ENCODE data around the gene BEND3. TPM values are rescaled to one million over a fixed set of nuclear protein-coding genes. Genes with fewer than 3 reads are reported as not detected.
A peak's percentile ranks its signal among the peaks of the same experiment; 100 is the strongest.
"Not testable (repeated sequence)": the region's sequence is repeated elsewhere in the genome, so short reads cannot be mapped to it uniquely, and the experiment has no call there.

Gene BEND3
- total RNA-seq, 4 donors from 2014 or later = 1.1 to 3.2 (median 1.5) TPM

DNA sequence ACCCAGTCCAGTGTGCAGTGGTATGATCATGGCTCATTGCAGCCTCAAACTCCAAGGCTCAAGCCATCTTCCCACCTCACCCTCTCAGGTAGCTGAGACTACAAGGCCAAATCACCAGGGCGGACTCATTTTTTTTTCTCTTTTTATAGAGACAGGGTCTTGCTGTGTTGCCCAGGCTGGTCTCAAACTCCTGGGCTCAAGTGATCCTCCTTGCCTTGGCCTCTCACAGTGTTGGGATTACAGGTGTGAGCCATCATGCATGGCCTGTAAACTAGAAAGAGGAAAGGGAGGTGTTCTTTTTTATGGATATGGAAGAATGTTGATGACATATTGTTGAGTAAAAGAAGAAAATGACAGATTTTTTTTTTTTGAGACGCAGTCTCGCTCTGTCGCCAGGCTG, 5.1 kb upstream of the BEND3 start:
- no peak for TF ChIP-seq EP300 (IDR thresholded peaks at IDR 0.05)
- TF ChIP-seq POLR2AphosphoS5 (IDR thresholded peaks at IDR 0.05) = no peak
- H3K36me3 ChIP-seq = no peaks in the 10 kb centered on the region
- H3K4me1 ChIP-seq = peaks cover 0 to 14% (median 0%) of the 10 kb centered on the region in 3 donors
- no peak overlapping the region for H3K27ac ChIP-seq
- peaks cover 34% of the 10 kb centered on the region for H3K27me3 ChIP-seq
- 83 to 100% methylated on average over 4 of the region's 4 CpGs for WGBS, 2 donors (ENCODE audit: low coverage in 1 of 2)
- no peaks in the 10 kb centered on the region for H3K9me3 ChIP-seq
- ATAC-seq = no peak
- no peak overlapping the region for H3K4me3 ChIP-seq

DNA sequence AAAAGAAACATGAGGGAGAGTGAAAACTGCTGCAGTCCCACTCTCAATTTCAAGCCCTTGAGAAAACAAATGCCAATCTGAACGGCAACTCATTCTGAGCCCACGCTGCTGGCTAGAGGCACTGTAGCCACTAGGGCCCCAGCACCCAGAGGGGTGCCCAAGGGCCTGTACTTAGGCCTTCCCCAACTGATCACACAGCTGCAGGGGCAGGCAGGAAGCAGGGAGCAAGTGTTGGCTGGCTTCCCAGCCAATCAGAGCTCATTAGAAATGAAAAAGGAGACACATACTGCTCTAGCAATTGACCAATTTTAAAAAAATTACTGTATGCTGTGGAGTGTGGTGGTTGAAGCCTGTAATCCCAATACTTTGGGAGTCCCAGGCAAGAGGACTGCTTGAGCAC, 3.7 kb upstream of the BEND3 start:
- WGBS, 2 donors (ENCODE audit: low coverage in 1 of 2) = no CpG with 5 or more reads among the region's 2 CpGs
- peaks cover 0 to 15% (median under 1%) of the 10 kb centered on the region in 3 donors for H3K4me1 ChIP-seq
- TF ChIP-seq POLR2AphosphoS5 (IDR thresholded peaks at IDR 0.05) = no peak
- TF ChIP-seq POLR2A (IDR thresholded peaks at IDR 0.05) = no peak
- TF ChIP-seq, protein P1, sequence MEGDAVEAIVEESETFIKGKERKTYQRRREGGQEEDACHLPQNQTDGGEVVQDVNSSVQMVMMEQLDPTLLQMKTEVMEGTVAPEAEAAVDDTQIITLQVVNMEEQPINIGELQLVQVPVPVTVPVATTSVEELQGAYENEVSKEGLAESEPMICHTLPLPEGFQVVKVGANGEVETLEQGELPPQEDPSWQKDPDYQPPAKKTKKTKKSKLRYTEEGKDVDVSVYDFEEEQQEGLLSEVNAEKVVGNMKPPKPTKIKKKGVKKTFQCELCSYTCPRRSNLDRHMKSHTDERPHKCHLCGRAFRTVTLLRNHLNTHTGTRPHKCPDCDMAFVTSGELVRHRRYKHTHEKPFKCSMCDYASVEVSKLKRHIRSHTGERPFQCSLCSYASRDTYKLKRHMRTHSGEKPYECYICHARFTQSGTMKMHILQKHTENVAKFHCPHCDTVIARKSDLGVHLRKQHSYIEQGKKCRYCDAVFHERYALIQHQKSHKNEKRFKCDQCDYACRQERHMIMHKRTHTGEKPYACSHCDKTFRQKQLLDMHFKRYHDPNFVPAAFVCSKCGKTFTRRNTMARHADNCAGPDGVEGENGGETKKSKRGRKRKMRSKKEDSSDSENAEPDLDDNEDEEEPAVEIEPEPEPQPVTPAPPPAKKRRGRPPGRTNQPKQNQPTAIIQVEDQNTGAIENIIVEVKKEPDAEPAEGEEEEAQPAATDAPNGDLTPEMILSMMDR (IDR thresholded peaks at IDR 0.05) = no peak
- no peak for TF ChIP-seq EP300 (IDR thresholded peaks at IDR 0.05)
- no peak overlapping the region for H3K4me3 ChIP-seq
- H3K9me3 ChIP-seq = no peaks in the 10 kb centered on the region
- no peak overlapping the region for H3K27ac ChIP-seq
- H3K36me3 ChIP-seq = no peaks in the 10 kb centered on the region
- H3K27me3 ChIP-seq = peaks cover 34% of the 10 kb centered on the region
- no peak for ATAC-seq

DNA sequence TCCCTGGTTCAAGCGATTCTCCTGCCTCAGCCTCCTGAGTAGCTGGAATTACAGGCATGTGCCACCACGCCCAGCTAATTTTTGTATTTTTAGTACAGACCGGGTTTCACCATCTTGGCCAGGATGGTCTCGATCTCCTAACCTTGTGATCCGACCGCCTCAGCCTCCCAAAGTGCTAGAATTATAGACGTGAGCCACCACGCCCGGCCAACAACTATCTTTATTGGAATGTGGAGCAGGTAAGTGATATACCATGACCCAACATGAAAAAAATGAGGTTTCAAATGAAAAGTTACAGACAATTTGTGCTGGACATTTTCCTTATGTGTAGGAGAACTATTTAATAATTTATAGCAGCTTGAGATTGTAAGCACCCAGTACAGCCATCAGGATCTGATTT, 3.2 kb upstream of the BEND3 start:
- 90% methylated on average over 6 of the region's 9 CpGs; no CpG with 5 or more reads in 1 of the 2 donors for WGBS, 2 donors (ENCODE audit: low coverage in 1 of 2)
- ATAC-seq, H3K9me3 ChIP-seq, H3K36me3 ChIP-seq, H3K27ac ChIP-seq, H3K4me3 ChIP-seq: not testable (repeated sequence)
- H3K27me3 ChIP-seq = peaks cover 34% of the 10 kb centered on the region
- peaks cover 0 to 20% (median 5%) of the 10 kb centered on the region in 3 donors for H3K4me1 ChIP-seq

DNA sequence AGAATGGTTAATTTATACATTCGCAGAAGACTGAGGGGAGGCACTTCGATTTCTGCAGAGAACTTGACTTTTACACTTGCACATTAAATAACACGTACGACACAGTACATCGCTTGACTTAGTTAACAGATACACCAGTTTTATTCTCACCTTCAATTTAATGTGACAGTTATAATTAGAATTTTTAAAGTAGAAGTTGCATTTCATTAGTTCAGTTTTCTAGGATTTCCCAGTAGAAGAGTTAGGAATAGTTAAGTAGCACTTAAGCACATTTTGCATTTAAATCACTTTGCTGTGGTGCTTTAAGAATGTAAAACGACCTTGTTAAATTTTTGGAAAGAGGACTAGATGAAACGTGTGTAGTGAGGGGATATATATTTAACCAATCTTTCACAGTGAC, 1.6 kb upstream of the BEND3 start:
- no peak overlapping the region for H3K27ac ChIP-seq
- H3K27me3 ChIP-seq = peaks cover 34% of the 10 kb centered on the region
- H3K4me3 ChIP-seq = no peak overlapping the region
- no peaks in the 10 kb centered on the region for H3K9me3 ChIP-seq
- 40 to 41% methylated on average over 7 of the region's 7 CpGs for WGBS, 2 donors (ENCODE audit: low coverage in 1 of 2)
- peaks cover 0 to 22% (median 6%) of the 10 kb centered on the region in 3 donors for H3K4me1 ChIP-seq
- ATAC-seq = no peak
- no peaks in the 10 kb centered on the region for H3K36me3 ChIP-seq
- no peak for TF ChIP-seq EP300 (IDR thresholded peaks at IDR 0.05)
- TF ChIP-seq, protein P1 (IDR thresholded peaks at IDR 0.05) = no peak
- no peak for TF ChIP-seq POLR2A (IDR thresholded peaks at IDR 0.05)
- TF ChIP-seq POLR2AphosphoS5 (IDR thresholded peaks at IDR 0.05) = no peak

DNA sequence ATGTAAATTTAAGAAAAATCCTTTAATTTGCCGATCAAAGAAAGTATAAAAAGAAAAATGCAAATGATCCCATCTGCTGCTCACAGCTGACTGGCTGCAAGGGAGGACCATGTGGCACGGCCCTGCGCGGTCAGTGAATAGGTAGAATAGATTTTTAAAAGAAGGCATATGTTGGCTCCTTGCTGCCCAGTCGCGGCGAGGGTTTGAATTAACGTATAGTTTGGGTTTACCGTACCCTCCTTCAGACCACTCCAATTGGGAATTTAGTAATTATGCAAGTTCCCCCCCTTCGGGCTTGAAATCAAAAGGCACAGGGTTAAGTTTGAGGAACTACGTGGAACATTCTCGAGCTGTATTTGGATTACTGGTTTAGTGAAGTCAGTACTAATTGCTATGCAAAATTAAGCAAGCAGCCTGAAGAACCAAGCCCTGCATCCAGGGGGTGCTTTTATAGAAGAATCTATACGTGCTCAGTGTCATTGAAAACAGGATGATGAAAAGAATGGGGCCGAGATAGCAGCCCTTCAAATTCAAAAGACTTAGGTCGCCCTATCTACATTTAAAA, 1.1 kb upstream of the BEND3 start:
- Histone ChIP-seq H3K4me1 (peaks cover 0 to 22% (median 6%) of the 10 kb centered on the region in 3 donors), H3K27me3 (peaks cover 34% of the 10 kb centered on the region), H3K36me3 (no peaks in the 10 kb centered on the region), H3K27ac (peak overlapping the region in 1 of 4 donors; percentile 2), H3K4me3 (peak overlapping the region in 1 of 2 donors; percentile 86), H3K9me3 (no peaks in the 10 kb centered on the region)
- TF ChIP-seq EP300 (IDR thresholded peaks at IDR 0.05) (no peak), POLR2A (IDR thresholded peaks at IDR 0.05) (no peak), POLR2AphosphoS5 (IDR thresholded peaks at IDR 0.05) (no peak)
- 2 to 3% methylated on average over 15 of the region's 15 CpGs for WGBS, 2 donors (ENCODE audit: low coverage in 1 of 2)
- ATAC-seq = no peak

DNA sequence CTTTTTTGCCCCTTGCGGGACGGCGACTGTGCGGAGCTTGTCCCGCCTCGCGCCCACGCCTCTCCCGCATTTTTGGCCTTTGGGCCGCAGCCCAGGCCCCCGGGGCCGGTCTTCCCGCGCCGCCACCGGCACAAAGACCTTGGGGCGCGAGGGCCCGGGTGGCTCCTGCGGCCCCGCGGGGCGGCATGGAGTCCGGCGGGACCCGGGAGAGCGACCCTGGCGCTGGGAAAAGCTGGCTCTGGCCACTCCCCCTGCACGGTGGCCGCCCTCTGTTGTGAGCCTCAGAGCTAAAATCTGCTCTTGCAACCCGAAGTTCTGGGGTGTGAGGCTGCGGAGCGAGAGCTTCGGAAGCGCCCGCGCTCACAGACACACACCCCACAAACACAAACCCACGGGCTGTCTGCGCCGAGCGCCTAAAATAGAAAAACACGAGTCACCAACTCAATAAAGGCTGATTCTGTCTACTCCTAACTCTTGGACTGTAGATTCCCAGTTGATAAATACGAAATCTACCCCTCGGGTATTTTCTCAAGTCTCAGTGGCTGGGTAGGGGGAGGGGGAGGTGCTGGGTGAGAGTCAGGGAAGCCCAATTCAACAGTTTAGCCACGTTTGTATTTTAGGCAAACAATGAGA, 496 bp upstream of the BEND3 start:
- Histone ChIP-seq H3K27me3 (peaks cover 34% of the 10 kb centered on the region), H3K27ac (peak overlapping the region in 3 of 4 donors; percentile 2 to 75 (median 23)), H3K4me1 (peaks cover 0 to 22% (median 6%) of the 10 kb centered on the region in 3 donors), H3K36me3 (no peaks in the 10 kb centered on the region), H3K4me3 (peak overlapping the region; percentile 39 to 86), H3K9me3 (no peaks in the 10 kb centered on the region)
- no peak for ATAC-seq
- 0% methylated on average over 3 to 8 of the region's 45 CpGs for WGBS, 2 donors (ENCODE audit: low coverage in 1 of 2)
- TF ChIP-seq, protein P1 (IDR thresholded peaks at IDR 0.05) = no peak
- no peak for TF ChIP-seq POLR2A (IDR thresholded peaks at IDR 0.05)
